GM12801 (cell line): ENCODE measurements around the gene MAP4.

Experiments
- CTCF ChIP-seq: IDR thresholded peaks from one replicate; pipeline ENCODE4 v1.5.1; 2011; ENCODE audit warnings: control low read depth; ENCODE audit not compliant: insufficient read length; ENCODE audit errors: extremely low read depth

MAP4 gene

GRCh38 chr3:47855461-47856383, 160.5 kb downstream of the MAP4 start:
- TF ChIP-seq CTCF = no peak

GRCh38 chr3:47854720-47855455, 161.3 kb downstream of the MAP4 start:
- no peak for TF ChIP-seq CTCF

DNA sequence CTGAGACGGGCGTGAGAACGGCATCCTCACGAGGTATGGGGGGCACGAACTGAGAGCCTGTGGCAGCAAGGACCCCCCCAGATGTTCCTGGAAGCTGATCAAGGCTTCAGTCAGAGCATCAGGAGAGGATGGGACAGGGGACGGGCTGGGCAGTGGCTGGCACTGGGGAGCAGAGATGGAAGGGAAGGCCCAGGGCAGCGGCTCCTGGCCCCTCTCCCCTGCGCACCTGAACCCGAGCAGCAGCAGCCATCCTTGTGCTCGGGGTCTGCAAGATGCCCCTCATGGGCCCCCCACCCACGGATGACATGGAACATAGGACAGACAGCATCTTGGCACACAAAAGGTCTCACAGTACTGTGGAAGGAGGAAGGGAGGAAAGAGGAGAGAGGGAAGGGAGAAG, 161.9 kb downstream of the MAP4 start:
- TF ChIP-seq CTCF = no peak

- TF ChIP-seq CTCF = no peak
Measured at GRCh38 chr3:47852604-47853602, 163.3 kb downstream of the MAP4 start.

DNA sequence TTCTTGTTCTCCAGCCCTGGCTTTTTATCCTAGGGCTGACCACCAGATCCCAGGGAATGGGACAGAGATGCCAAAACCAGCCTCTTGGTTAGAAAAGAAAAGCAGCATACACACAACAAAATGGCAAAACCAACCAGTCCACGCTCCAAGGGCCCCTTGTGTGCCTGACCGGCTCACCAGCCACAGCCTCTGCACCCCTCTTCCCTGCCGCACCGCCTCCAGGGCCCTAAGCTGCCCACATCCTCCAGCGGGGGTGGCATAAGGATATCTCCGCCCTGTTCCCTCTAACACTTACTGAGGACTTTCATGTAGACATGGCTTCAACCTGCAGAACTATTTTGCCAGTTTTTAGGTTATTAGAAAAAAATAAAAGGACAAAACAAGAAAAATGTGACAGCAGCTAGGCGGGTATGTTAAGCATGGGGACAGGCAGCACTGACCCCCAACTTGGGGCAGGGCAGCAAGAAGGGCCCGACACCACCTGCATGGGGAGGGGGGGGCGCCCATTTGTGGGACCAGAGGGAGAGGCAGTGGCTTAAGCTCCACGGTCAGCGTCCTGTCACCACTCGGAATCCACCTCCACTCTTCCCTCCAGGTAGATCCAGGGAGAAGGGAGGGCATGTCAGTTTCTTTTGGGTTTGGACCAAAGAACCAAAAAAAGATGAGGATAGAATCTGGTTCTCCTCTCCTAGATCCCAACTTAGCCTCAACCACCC, 164.2 kb downstream of the MAP4 start:
- no peak for TF ChIP-seq CTCF

GRCh38 chr3:47850564-47851410, 165.4 kb downstream of the MAP4 start:
- no peak for TF ChIP-seq CTCF
